HUES48 (cell line): ENCODE measurements around the gene CSTPP1.
"Not testable (repeated sequence)": the region's sequence is repeated elsewhere in the genome, so short reads cannot be mapped to it uniquely, and the experiment has no call there.

Experiments used
- H3K27ac ChIP-seq: one replicate; pipeline ENCODE4 v1.7.0; 2013; ENCODE audit warnings: low read depth, low read length, inconsistent platforms
- H3K27me3 ChIP-seq: 2 replicates; pipeline ENCODE4 v1.6.1; 2013; ENCODE audit warnings: mild to moderate bottlenecking, low read length; ENCODE audit not compliant: control insufficient read depth, insufficient read depth
- H3K36me3 ChIP-seq: 2 replicates; pipeline ENCODE4 v1.6.1; 2013; ENCODE audit warnings: low read length; ENCODE audit not compliant: control insufficient read depth, insufficient read depth
- H3K4me1 ChIP-seq: 2 replicates; pipeline ENCODE4 v1.6.1; 2013; ENCODE audit warnings: mild to moderate bottlenecking, low read length; ENCODE audit not compliant: control insufficient read depth, insufficient read depth
- H3K4me3 ChIP-seq: 2 replicates; pipeline ENCODE4 v1.5.1; 2013; ENCODE audit warnings: mild to moderate bottlenecking, low read depth, low read length
- H3K9ac ChIP-seq: 2 replicates; pipeline ENCODE4 v1.6.1; 2013; ENCODE audit warnings: mild to moderate bottlenecking, low read depth, low read length, moderate library complexity
- H3K9me3 ChIP-seq: 2 replicates; pipeline ENCODE4 v1.6.1; 2013; ENCODE audit warnings: low read length; ENCODE audit not compliant: control insufficient read depth, insufficient read depth

CSTPP1 gene

GRCh38 chr11:46927928-46928327 is 8.6 kb upstream of the CSTPP1 start:
- not testable (repeated sequence) for H3K9ac ChIP-seq, H3K9me3 ChIP-seq, H3K36me3 ChIP-seq, H3K4me1 ChIP-seq, H3K4me3 ChIP-seq, H3K27me3 ChIP-seq, H3K27ac ChIP-seq

GRCh38 chr11:46928701-46929100 is 7.9 kb upstream of the CSTPP1 start:
- H3K27ac ChIP-seq, H3K27me3 ChIP-seq, H3K36me3 ChIP-seq, H3K9me3 ChIP-seq, H3K4me1 ChIP-seq, H3K4me3 ChIP-seq, H3K9ac ChIP-seq: not testable (repeated sequence)

- no peak overlapping the region for H3K9ac ChIP-seq
- H3K4me3 ChIP-seq = no peak overlapping the region
- no peaks in the 10 kb centered on the region for H3K36me3 ChIP-seq
- H3K9me3 ChIP-seq = no peaks in the 10 kb centered on the region; the same call in 1 of the 2 replicates
- no peak overlapping the region for H3K27ac ChIP-seq
- H3K4me1 ChIP-seq = no peaks in the 10 kb centered on the region
- H3K27me3 ChIP-seq = no peaks in the 10 kb centered on the region
Measured at GRCh38 chr11:46930089-46930488, 6.5 kb upstream of the CSTPP1 start.

GRCh38 chr11:46942172-46942571 is 5.6 kb downstream of the CSTPP1 start:
- H3K27ac ChIP-seq = no peak overlapping the region
- H3K27me3 ChIP-seq = no peaks in the 10 kb centered on the region
- no peaks in the 10 kb centered on the region for H3K9me3 ChIP-seq
- H3K9ac ChIP-seq = no peak overlapping the region
- H3K36me3 ChIP-seq = 0 out of 2 replicates have a peak, but pooled peaks cover 2% of the 10 kb centered on the region
- peaks cover 2% of the 10 kb centered on the region; the same call in 1 of the 2 replicates for H3K4me1 ChIP-seq
- no peak overlapping the region for H3K4me3 ChIP-seq

GRCh38 chr11:46944356-46945075 is 8.0 kb downstream of the CSTPP1 start:
- Histone ChIP-seq H3K27ac (no peak overlapping the region), H3K27me3 (no peaks in the 10 kb centered on the region), H3K4me3 (no peak overlapping the region), H3K9ac (no peak overlapping the region), H3K9me3 (no peaks in the 10 kb centered on the region), H3K36me3 (no peaks in the 10 kb centered on the region), H3K4me1 (peaks cover 7% of the 10 kb centered on the region; the same call in 1 of the 2 replicates)

GRCh38 chr11:46947399-46948077 is 11.0 kb downstream of the CSTPP1 start:
- Histone ChIP-seq H3K4me1 (peaks cover 7% of the 10 kb centered on the region; the same call in 1 of the 2 replicates), H3K4me3 (no peak overlapping the region), H3K36me3 (no peaks in the 10 kb centered on the region), H3K27me3 (no peaks in the 10 kb centered on the region), H3K27ac (no peak overlapping the region), H3K9ac (no peak overlapping the region), H3K9me3 (no peaks in the 10 kb centered on the region)

GRCh38 chr11:46948378-46949131 is 12.0 kb downstream of the CSTPP1 start:
- H3K9ac ChIP-seq = no peak overlapping the region
- no peak overlapping the region for H3K27ac ChIP-seq
- no peak overlapping the region for H3K4me3 ChIP-seq
- H3K36me3 ChIP-seq = no peaks in the 10 kb centered on the region
- no peaks in the 10 kb centered on the region for H3K9me3 ChIP-seq
- H3K27me3 ChIP-seq = no peaks in the 10 kb centered on the region
- peaks cover 7% of the 10 kb centered on the region; the same call in 1 of the 2 replicates for H3K4me1 ChIP-seq

- H3K9ac ChIP-seq = no peak overlapping the region
- H3K4me3 ChIP-seq = no peak overlapping the region
- H3K9me3 ChIP-seq = no peaks in the 10 kb centered on the region
- H3K27me3 ChIP-seq = no peaks in the 10 kb centered on the region
- H3K36me3 ChIP-seq = no peaks in the 10 kb centered on the region
- peaks cover 7% of the 10 kb centered on the region; the same call in 1 of the 2 replicates for H3K4me1 ChIP-seq
- no peak overlapping the region for H3K27ac ChIP-seq
Measured at GRCh38 chr11:46949297-46949696, 12.7 kb downstream of the CSTPP1 start.

GRCh38 chr11:46951864-46952263 is 15.3 kb downstream of the CSTPP1 start:
- Histone ChIP-seq H3K27ac (no peak overlapping the region), H3K9ac (no peak overlapping the region), H3K9me3 (no peaks in the 10 kb centered on the region), H3K36me3 (no peaks in the 10 kb centered on the region), H3K4me1 (peaks cover 7% of the 10 kb centered on the region; the same call in 1 of the 2 replicates), H3K4me3 (no peak overlapping the region), H3K27me3 (no peaks in the 10 kb centered on the region)

GRCh38 chr11:46952553-46952952 is 16.0 kb downstream of the CSTPP1 start:
- no peaks in the 10 kb centered on the region for H3K27me3 ChIP-seq

GRCh38 chr11:46953093-46953492 is 16.5 kb downstream of the CSTPP1 start:
- Histone ChIP-seq H3K4me1 (no peaks in the 10 kb centered on the region), H3K27ac (no peak overlapping the region), H3K36me3 (no peaks in the 10 kb centered on the region), H3K4me3 (no peak overlapping the region), H3K9ac (no peak overlapping the region), H3K9me3 (no peaks in the 10 kb centered on the region), H3K27me3 (no peaks in the 10 kb centered on the region)

More at GRCh38 chr11:46952553-46952952, 16.0 kb downstream of the CSTPP1 start:
- Histone ChIP-seq H3K36me3 (no peaks in the 10 kb centered on the region), H3K4me1 (peaks cover under 1% of the 10 kb centered on the region; the same call in 1 of the 2 replicates), H3K4me3 (no peak overlapping the region), H3K9ac (no peak overlapping the region), H3K27ac (no peak overlapping the region), H3K9me3 (no peaks in the 10 kb centered on the region)
